GM19193 (cell line): ENCODE results near the gene GNAZ.

ENCODE experiments used
- POLR2A ChIP-seq: IDR thresholded peaks from 4 replicates; pipeline ENCODE4 v1.6.1; 2011; ENCODE audit not compliant: insufficient read depth, insufficient read length; ENCODE audit errors: extremely low read depth

Gene GNAZ

DNA sequence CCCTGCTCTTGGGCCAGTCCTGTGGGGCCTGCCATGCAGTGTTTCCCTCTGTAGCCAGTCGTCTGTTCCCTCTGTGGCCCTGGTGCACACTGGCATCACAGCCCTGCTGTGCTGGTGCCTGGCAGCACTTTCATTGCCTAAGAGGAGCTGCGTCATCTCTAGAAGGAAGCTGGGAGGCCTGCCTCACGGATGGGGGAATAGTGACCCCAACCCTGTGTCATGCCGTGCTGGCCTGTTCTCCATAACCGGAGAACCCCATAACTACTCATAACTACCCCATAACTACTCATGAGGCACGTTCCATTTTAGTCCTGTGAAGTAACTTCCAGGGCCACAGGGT lies 88.9 kb downstream of the GNAZ start:
- TF ChIP-seq POLR2A = no peak

DNA sequence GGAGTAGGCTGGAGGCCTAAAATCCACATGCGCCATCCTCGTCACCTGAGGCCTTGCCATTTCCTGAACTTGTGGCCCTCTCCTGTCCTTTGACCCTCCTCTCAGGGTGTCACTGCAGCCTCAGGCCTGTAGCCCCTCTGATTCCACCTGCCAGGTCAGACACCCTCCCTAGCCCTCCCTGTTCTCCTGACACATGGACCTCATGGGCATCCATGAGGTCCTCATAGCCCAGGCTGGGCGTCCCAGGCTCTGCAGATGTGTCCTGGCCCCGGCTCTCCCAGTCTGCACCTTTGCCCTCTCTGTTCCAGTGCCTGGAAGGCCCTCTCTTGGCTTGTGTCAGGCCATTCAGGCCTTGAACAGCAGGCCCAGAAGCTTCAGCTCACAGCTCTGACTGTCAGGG lies 90.7 kb downstream of the GNAZ start:
- no peak for TF ChIP-seq POLR2A

DNA sequence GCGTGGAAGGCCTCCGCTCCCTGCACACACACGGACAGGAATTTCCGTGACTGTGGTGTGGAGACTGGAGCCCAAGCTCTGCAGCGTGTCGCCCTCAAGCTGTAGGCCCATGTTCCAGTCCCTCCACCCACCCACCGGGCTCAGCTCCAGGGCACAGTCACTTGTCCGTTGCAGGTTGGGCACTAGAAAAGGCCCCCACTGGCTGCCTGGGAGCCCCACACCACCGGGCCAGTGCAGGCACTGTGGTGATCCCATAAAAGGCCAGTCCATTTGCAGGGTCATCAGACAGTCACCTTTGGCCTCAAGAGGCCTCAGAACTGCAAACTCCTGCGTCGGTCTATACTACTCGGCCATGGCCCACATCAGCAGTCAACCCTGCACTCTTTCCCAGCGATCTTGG lies 91.3 kb downstream of the GNAZ start:
- no peak for TF ChIP-seq POLR2A

DNA sequence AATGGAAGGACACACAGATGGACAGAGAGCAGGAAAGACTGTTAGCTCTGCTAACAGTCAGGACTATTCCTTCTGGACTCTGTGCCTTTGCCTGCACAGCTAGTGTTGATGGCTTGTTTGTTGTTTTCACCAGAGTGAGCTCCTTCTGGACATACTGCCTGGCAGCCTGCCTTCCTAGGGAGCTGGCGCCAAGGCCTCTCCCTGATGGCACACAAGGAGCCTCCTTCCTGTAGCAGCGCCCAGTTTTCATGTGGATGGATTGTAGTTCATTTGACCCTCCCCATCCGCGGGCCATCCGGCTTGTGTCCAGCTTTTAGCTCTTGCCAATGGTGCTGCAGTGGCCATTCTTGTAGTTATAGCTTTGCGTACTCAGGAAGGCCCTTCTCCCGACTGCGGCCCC lies 93.3 kb downstream of the GNAZ start:
- TF ChIP-seq POLR2A = no peak

- no peak for TF ChIP-seq POLR2A
Measured at GRCh38 chr22:23164091-23164490, 93.8 kb downstream of the GNAZ start.

DNA sequence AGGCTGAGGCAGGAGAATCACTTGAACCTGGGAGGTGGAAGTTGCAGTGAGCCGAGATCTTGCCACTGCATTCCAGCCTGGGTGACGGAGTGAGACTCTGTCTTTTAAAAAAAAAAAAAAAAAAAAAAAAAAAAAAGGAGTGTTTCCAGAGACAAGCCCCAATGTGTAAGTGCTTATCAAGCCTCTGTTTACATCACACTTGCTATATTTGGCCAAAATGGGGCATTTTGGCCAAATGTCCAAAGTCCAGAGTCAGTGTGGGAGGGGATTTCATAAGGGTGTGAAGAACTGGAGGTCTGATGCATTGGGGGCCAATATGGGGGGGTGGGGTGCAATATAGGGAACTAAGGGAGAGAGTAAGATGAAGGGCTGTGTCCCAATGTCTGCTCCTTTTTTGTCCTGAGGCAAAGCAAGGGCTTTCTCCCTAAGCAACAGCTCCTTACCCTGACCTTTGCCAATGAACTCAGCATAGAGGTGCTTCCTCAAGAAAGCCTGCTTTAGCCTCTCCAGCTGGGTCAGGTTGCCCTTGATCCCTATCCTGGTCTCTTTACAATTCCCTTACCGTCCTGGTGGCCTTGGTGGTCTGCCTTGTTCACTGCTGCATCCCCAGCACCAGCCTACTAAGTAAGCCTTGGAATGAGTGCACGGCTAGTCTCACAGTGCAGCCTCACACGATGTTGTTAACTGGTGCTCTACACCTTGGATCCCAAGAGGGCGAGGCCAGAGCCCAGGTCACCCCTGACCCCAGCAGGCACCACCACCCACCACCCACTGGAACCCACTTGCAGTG lies 95.9 kb downstream of the GNAZ start:
- no peak for TF ChIP-seq POLR2A

DNA sequence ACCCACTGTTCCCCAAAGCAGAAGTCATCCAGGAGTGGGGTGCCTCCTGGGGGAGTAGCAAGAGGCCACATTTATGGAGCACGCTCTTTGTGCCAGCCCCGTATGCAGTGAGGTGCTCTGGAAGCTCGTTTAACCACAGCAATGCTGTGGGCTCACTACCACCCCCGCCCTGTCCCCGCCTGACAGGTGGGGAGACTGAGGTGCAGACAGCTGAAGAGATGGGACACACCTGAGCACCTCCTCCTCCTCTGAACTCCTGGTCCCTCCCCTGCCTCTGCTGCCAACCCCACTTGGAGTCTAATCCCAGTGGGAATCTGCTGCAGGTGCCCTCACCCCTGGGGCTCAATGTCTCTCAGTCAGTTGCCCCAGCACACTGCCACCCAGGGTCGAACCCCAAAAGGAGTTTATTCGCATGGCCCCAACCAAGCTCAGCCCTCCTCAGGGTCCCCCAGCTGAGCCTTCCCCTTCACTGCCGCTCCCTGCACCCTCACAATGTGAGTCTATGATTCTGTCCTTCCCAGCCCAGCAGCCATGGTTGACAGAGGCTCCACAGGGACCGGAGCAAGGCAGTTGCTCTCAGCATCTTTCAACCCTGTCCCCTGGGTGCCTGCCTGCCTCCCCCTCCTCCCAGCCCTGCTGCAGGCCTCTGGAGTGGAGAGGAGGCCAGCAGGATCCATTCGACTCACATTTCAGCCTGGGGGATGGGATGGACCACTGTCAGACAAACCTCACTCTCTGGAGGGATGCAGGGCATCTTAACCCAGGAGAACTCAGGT lies 96.7 kb downstream of the GNAZ start:
- no peak for TF ChIP-seq POLR2A

DNA sequence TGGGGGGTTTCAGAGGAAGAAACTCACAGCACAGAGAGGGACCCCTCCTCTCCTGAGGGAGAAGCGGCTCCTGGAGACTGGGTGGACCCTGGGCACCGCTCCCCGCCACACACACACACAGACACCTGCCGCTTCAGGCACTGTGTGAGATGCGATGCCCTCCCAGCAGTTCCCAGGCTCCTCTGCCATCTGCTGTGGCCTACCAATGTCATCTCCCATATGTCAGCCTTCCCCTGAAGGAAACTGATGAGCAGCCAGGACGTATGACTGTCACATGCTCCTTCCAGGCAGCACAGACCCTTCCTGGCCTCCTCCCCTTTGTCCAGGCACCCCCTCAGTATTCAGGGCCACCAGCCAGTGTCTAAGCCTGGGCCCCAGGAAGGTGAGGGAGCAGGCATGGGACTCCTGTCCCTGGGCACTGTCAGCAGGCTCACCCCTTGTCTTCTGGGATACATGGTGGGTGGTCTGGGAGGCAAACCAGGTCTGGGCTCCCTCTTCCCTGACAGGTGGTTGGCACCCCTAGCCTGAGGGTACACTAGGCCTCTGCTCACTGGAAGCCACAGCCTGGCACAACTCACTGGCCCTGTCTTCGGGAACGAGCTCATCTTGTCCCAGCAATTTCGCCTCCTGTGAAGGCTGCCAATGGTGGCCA lies 98.2 kb downstream of the GNAZ start:
- no peak for TF ChIP-seq POLR2A

DNA sequence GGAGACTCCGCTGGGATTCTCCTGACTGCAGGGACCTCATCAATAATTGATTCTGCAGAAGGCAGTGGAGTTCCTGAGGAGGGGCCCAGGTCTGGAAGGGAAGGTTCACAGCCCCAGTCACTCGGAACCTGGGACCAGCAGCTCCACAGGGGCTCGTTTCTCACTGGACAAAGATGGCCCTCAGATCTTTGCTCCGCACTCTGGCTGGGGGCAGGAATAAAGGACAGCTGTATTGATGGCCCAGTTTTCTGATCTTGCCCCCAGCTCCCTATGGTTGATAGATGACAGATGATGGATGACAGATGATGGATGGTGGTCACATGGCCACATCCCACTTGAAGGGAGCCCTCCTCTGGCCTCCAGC lies 98.7 kb downstream of the GNAZ start:
- TF ChIP-seq POLR2A = no peak
